HepG2 (cell line): Measurements from ENCODE around the gene RPS25. TPM values are rescaled to one million over a fixed set of nuclear protein-coding genes. Genes with fewer than 3 reads are reported as not detected.
A peak's percentile ranks its signal among the peaks of the same experiment; 100 is the strongest.

ENCODE experiments used
- ATRX ChIP-seq: sonication (generic); formaldehyde crosslinking; IDR thresholded peaks from 2 replicates; pipeline ENCODE4 v1.4.0; 2020; ENCODE audit warnings: missing genetic modification reagents, borderline replicate concordance
- CC2D1A ChIP-seq: sonication (generic); formaldehyde crosslinking; IDR thresholded peaks from 2 replicates; pipeline ENCODE4 v1.8.1; 2023; ENCODE audit warnings: mild to moderate bottlenecking, missing genetic modification reagents
- GABPB1 ChIP-seq: IDR thresholded peaks from 2 replicates; pipeline ENCODE4 v1.6.1; 2016; ENCODE audit warnings: mild to moderate bottlenecking, missing genetic modification reagents, moderate library complexity, missing compliant biosample characterization
- GATAD2A ChIP-seq: IDR thresholded peaks from 2 replicates; pipeline ENCODE4 v1.6.1; 2016
- KMT2A ChIP-seq: sonication (generic); formaldehyde crosslinking; IDR thresholded peaks from 2 replicates; pipeline ENCODE4 v1.4.0; 2020; ENCODE audit warnings: missing genetic modification reagents
- NBN ChIP-seq: fragments of 450-650 bp; conservative IDR thresholded peaks from 2 replicates; pipeline ENCODE4 v1.6.1; 2017
- PHF5A ChIP-seq: IDR thresholded peaks from one replicate; pipeline ENCODE4 v1.6.1; 2018; ENCODE audit warnings: low read depth, missing genetic modification reagents; ENCODE audit not compliant: unreplicated experiment
- PLSCR1 ChIP-seq: sonication (generic); formaldehyde crosslinking; IDR thresholded peaks from 2 replicates; pipeline ENCODE4 v1.5.0; 2020; ENCODE audit warnings: missing genetic modification reagents, mild to moderate bottlenecking, borderline replicate concordance
- SALL2 ChIP-seq: sonication (generic); formaldehyde crosslinking; IDR thresholded peaks from 2 replicates; pipeline ENCODE4 v1.8.1; 2023; ENCODE audit warnings: mild to moderate bottlenecking, missing genetic modification reagents, inconsistent platforms
- STAT5B ChIP-seq: sonication (generic); formaldehyde crosslinking; IDR thresholded peaks from 2 replicates; pipeline ENCODE4 v1.4.0; 2020; ENCODE audit warnings: missing genetic modification reagents
- SUZ12 ChIP-seq: fragments of 150-350 bp; IDR thresholded peaks from 2 replicates; pipeline ENCODE4 v1.6.1; 2014; ENCODE audit warnings: low read depth, low read length
- ZFP37 ChIP-seq: sonication (generic); formaldehyde crosslinking; IDR thresholded peaks from 2 replicates; pipeline ENCODE4 v1.4.0; 2020; ENCODE audit warnings: missing genetic modification reagents, borderline replicate concordance
- ZNF484 ChIP-seq: sonication (generic); formaldehyde crosslinking; IDR thresholded peaks from 2 replicates; pipeline ENCODE4 v1.5.1; 2020; ENCODE audit warnings: mild to moderate bottlenecking, low read depth, missing genetic modification reagents, borderline replicate concordance
- ZNF747 ChIP-seq: sonication (generic); formaldehyde crosslinking; IDR thresholded peaks from 2 replicates; pipeline ENCODE4 v1.8.1; 2023; ENCODE audit warnings: missing genetic modification reagents, mild to moderate bottlenecking, borderline replicate concordance
- ZNF780A ChIP-seq: sonication (generic); formaldehyde crosslinking; IDR thresholded peaks from 2 replicates; pipeline ENCODE4 v1.8.0; 2022; ENCODE audit warnings: mild to moderate bottlenecking, missing genetic modification reagents, moderate library complexity
- ZNF841 ChIP-seq: sonication (generic); formaldehyde crosslinking; IDR thresholded peaks from 2 replicates; pipeline ENCODE4 v1.8.1; 2023; ENCODE audit warnings: missing genetic modification reagents, borderline replicate concordance
- polyA plus RNA-seq, 8 experiments: library from polyadenylated mRNA; depleted of rRNA in 3 of 8; stranded (reverse) in 7 of 8; unstranded in 1 of 8; fragments of >200 nt; fragmentation: Illumina TruSeq in 4 of 8; extraction: Trizol in 4 of 8; gene quantifications; 2 replicates each; pipeline versions ENCODE4 v1.2.1 to v1.2.3, GENCODE V29; 2011 to 2016; ENCODE audit warnings: low read depth in 4 of 8, missing spikeins in 1 of 8, mixed read lengths in 1 of 8; ENCODE audit not compliant: insufficient read depth in 1 of 8
- total RNA-seq, 5 experiments: library from RNA; depleted of rRNA; stranded (reverse); fragments of >200 nt; fragmentation: Illumina TruSeq; extraction: Trizol; gene quantifications; 2 replicates each; pipeline ENCODE4 v1.2.3, GENCODE V29; 2016; ENCODE audit warnings: low read depth in 1 of 5
- TF ChIP-seq, protein P1 (sequence below): sonication (generic); formaldehyde crosslinking; IDR thresholded peaks from 2 replicates; pipeline ENCODE4 v1.4.0; 2020; ENCODE audit warnings: missing genetic modification reagents, borderline replicate concordance
- TF ChIP-seq, protein P2 (sequence below): sonication (generic); formaldehyde crosslinking; IDR thresholded peaks from one replicate; pipeline ENCODE4 v1.5.1; 2020; ENCODE audit warnings: mild to moderate bottlenecking, missing genetic modification reagents; ENCODE audit errors: not compliant biosample characterization

RPS25 gene
- total and polyA plus RNA-seq, 2 of the 13 experiments (the other 11 are each of a cell fraction or from before 2014, with no cell fraction given), result 839 to 1,415 TPM

GRCh38 chr11:119018074-119018938 is at the start of gene RPS25, which contains the start of gene TRAPPC4 (continued):
- TF ChIP-seq GATAD2A, result no peak
- TF ChIP-seq, protein P1, sequence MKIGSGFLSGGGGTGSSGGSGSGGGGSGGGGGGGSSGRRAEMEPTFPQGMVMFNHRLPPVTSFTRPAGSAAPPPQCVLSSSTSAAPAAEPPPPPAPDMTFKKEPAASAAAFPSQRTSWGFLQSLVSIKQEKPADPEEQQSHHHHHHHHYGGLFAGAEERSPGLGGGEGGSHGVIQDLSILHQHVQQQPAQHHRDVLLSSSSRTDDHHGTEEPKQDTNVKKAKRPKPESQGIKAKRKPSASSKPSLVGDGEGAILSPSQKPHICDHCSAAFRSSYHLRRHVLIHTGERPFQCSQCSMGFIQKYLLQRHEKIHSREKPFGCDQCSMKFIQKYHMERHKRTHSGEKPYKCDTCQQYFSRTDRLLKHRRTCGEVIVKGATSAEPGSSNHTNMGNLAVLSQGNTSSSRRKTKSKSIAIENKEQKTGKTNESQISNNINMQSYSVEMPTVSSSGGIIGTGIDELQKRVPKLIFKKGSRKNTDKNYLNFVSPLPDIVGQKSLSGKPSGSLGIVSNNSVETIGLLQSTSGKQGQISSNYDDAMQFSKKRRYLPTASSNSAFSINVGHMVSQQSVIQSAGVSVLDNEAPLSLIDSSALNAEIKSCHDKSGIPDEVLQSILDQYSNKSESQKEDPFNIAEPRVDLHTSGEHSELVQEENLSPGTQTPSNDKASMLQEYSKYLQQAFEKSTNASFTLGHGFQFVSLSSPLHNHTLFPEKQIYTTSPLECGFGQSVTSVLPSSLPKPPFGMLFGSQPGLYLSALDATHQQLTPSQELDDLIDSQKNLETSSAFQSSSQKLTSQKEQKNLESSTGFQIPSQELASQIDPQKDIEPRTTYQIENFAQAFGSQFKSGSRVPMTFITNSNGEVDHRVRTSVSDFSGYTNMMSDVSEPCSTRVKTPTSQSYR (CRISPR knock-in tag), result no peak
- TF ChIP-seq PHF5A (CRISPR knock-in tag), result peak; percentile 47
- TF ChIP-seq SUZ12, result no peak
- TF ChIP-seq ZNF841 (CRISPR knock-in tag), result 0 out of 2 replicates have a peak, but pooled peaks have one; percentile 38
- TF ChIP-seq, protein P2, sequence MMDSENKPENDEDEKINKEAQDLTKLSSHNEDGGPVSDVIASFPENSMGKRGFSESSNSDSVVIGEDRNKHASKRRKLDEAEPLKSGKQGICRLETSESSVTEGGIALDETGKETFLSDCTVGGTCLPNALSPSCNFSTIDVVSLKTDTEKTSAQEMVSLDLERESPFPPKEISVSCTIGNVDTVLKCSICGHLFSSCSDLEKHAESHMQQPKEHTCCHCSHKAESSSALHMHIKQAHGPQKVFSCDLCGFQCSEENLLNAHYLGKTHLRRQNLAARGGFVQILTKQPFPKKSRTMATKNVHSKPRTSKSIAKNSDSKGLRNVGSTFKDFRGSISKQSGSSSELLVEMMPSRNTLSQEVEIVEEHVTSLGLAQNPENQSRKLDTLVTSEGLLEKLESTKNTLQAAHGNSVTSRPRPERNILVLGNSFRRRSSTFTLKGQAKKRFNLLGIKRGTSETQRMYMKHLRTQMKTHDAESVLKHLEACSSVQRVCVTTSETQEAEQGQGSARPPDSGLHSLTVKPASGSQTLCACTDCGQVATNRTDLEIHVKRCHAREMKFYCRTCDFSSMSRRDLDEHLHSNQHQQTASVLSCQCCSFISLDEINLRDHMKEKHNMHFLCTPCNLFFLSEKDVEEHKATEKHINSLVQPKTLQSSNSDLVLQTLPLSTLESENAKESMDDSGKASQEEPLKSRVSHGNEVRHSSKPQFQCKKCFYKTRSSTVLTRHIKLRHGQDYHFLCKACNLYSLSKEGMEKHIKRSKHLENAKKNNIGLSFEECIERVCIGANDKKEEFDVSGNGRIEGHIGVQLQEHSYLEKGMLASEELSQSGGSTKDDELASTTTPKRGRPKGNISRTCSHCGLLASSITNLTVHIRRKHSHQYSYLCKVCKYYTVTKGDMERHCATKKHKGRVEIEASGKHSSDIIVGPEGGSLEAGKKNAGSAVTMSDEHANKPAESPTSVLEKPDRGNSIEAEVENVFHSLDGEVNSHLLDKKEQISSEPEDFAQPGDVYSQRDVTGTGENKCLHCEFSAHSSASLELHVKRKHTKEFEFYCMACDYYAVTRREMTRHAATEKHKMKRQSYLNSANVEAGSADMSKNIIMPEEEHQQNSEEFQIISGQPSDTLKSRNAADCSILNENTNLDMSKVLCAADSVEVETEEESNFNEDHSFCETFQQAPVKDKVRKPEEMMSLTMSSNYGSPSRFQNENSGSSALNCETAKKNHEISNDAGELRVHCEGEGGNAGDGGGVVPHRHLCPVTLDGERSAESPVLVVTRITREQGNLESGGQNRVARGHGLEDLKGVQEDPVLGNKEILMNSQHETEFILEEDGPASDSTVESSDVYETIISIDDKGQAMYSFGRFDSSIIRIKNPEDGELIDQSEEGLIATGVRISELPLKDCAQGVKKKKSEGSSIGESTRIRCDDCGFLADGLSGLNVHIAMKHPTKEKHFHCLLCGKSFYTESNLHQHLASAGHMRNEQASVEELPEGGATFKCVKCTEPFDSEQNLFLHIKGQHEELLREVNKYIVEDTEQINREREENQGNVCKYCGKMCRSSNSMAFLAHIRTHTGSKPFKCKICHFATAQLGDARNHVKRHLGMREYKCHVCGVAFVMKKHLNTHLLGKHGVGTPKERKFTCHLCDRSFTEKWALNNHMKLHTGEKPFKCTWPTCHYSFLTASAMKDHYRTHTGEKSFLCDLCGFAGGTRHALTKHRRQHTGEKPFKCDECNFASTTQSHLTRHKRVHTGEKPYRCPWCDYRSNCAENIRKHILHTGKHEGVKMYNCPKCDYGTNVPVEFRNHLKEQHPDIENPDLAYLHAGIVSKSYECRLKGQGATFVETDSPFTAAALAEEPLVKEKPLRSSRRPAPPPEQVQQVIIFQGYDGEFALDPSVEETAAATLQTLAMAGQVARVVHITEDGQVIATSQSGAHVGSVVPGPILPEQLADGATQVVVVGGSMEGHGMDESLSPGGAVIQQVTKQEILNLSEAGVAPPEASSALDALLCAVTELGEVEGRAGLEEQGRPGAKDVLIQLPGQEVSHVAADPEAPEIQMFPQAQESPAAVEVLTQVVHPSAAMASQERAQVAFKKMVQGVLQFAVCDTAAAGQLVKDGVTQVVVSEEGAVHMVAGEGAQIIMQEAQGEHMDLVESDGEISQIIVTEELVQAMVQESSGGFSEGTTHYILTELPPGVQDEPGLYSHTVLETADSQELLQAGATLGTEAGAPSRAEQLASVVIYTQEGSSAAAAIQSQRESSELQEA (CRISPR knock-in tag), result peak; percentile 28
- no peak for TF ChIP-seq ATRX
- TF ChIP-seq NBN, result no peak
- peak; percentile 68; the same call in 1 of the 2 replicates for TF ChIP-seq SALL2 (CRISPR knock-in tag)
- TF ChIP-seq ZFP37, result no peak
- peak; percentile 79 for TF ChIP-seq KMT2A (CRISPR knock-in tag)
- peak; percentile 98 for TF ChIP-seq GABPB1 (CRISPR knock-in tag)
- TF ChIP-seq ZNF780A (CRISPR knock-in tag), result peak; percentile 52; the same call in 1 of the 2 replicates
- TF ChIP-seq PLSCR1 (CRISPR knock-in tag), result no peak
- TF ChIP-seq CC2D1A, result no peak
- peak; percentile 69; the same call in 1 of the 2 replicates for TF ChIP-seq STAT5B (CRISPR knock-in tag)
- peak; percentile 77; the same call in 1 of the 2 replicates for TF ChIP-seq ZNF747 (CRISPR knock-in tag)
- TF ChIP-seq ZNF484 (CRISPR knock-in tag), result no peak
